ENCODE results near the gene MPO.

DNA sequence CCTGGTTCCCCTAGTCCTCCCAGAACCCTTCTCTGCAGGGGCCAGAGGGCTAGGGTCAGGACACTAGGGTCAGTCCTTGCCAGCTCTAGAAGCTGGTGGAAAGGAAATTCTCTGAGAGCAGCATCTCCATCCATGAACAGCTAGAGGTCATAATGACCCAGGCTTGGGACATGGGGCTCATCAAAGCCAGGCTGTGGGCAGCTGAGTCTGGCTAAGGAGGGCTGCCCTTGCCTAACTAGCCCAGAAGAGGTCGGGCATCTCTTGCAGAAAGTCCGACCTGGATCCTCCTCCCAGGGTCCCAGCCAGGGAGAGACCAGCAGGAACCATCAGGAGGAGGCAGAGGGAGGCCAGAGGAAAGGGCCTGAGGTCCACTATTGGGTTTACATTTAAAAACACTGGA, 4.3 kb downstream of the MPO start:
- TF ChIP-seq CTCF (IDR thresholded peaks at IDR 0.05) (no peak), EZH2 (IDR thresholded peaks at IDR 0.05; ENCODE audit: borderline replicate concordance, insufficient read depth, low read depth, low read length, poor library complexity, severe bottlenecking) (no peak)
